Kidney glomerular epithelial cell (primary cell): ENCODE measurements around the gene ITGA11.

Source experiments
- DNase-seq: peaks from one replicate; lab custom pipeline; 2025; lab: John Stamatoyannopoulos, UW

ITGA11 gene

GRCh38 chr15:68310804-68311463 is 121.0 kb downstream of the ITGA11 start:
- DNase-seq: no peak

GRCh38 chr15:68310178-68310803 is 121.7 kb downstream of the ITGA11 start:
- no peak for DNase-seq

GRCh38 chr15:68309024-68309423 is 122.9 kb downstream of the ITGA11 start:
- no peak for DNase-seq

GRCh38 chr15:68307131-68307928 is 124.6 kb downstream of the ITGA11 start:
- DNase-seq: no peak

- no peak for DNase-seq
Observed at GRCh38 chr15:68305420-68305871, 126.5 kb downstream of the ITGA11 start.

- DNase-seq: no peak
Observed at GRCh38 chr15:68304589-68305337, 127.2 kb downstream of the ITGA11 start.

- no peak for DNase-seq
Observed at GRCh38 chr15:68303560-68304436, 128.2 kb downstream of the ITGA11 start.

GRCh38 chr15:68303134-68303533 is 128.8 kb downstream of the ITGA11 start:
- DNase-seq: no peak

- DNase-seq: no peak
Observed at GRCh38 chr15:68302729-68303128, 129.2 kb downstream of the ITGA11 start.

- DNase-seq: no peak
Observed at GRCh38 chr15:68301301-68301700, 130.7 kb downstream of the ITGA11 start.

- DNase-seq: no peak
Observed at GRCh38 chr15:68300115-68300940, 131.6 kb downstream of the ITGA11 start.

- no peak for DNase-seq
Observed at GRCh38 chr15:68299436-68299835, 132.5 kb downstream of the ITGA11 start.

GRCh38 chr15:68298882-68299381 is 133.0 kb downstream of the ITGA11 start:
- DNase-seq: no peak

GRCh38 chr15:68298336-68298735 is 133.6 kb downstream of the ITGA11 start:
- no peak for DNase-seq

- no peak for DNase-seq
Observed at GRCh38 chr15:68295014-68295805, 136.8 kb downstream of the ITGA11 start.

- no peak for DNase-seq
Observed at GRCh38 chr15:68292967-68293366, 139.0 kb downstream of the ITGA11 start.

GRCh38 chr15:68292157-68292781 is 139.7 kb downstream of the ITGA11 start:
- no peak for DNase-seq

GRCh38 chr15:68290715-68291114 is 141.2 kb downstream of the ITGA11 start:
- DNase-seq: no peak
